Measurements from ENCODE around the gene IFFO2. TPM values are rescaled to one million over a fixed set of nuclear protein-coding genes. Genes with fewer than 3 reads are reported as not detected.

IFFO2 gene
- total RNA-seq, 1 experiment from 2014 or later, result not detected

DNA sequence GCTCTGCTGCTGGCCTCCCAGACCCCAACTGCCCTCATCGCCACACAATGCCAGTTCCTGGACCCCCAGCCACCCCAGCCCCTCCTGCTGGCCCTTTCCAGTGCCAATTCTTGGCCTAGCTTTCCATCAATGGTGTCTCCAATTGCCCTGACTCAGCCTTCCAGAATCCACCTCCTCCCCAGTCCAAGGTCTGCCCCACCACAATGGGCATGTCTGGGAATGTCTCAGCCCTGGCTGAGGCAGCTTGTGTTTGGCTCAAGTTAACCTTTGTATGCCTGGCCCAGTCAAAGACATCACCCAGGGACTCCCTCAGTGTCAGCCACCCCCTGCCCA, 70.5 kb downstream of the IFFO2 start:
- Histone ChIP-seq H3K4me3 (ENCODE audit: low read length) (no peak overlapping the region), H3K27me3 (ENCODE audit: low read length) (no peaks in the 10 kb centered on the region), H2AFZ (ENCODE audit: low read length) (no peak overlapping the region), H3K36me3 (ENCODE audit: insufficient read depth, low read length) (no peaks in the 10 kb centered on the region), H3K9me3 (ENCODE audit: low read length) (no peaks in the 10 kb centered on the region), H3K4me2 (ENCODE audit: low read depth, low read length, poor library complexity, severe bottlenecking) (no peak overlapping the region), H3K9me2 (replicated peaks; ENCODE audit: insufficient read depth, low read length) (no peaks in the 10 kb centered on the region), H3K79me2 (ENCODE audit: low read length) (no peaks in the 10 kb centered on the region), H3K4me1 (ENCODE audit: low read length) (no peaks in the 10 kb centered on the region), H3K27ac (ENCODE audit: low read length) (no peak overlapping the region), H3K9ac (ENCODE audit: low read length) (no peak overlapping the region), H4K20me1 (ENCODE audit: insufficient read depth, low read depth, low read length) (no peaks in the 10 kb centered on the region)
- DNase-seq, result no peak

GRCh38 chr1:18885311-18886002, 71.0 kb downstream of the IFFO2 start:
- no peaks in the 10 kb centered on the region for H4K20me1 ChIP-seq (ENCODE audit: insufficient read depth, low read depth, low read length)
- no peak for DNase-seq
- no peak overlapping the region for H2AFZ ChIP-seq (ENCODE audit: low read length)
- no peak overlapping the region for H3K4me3 ChIP-seq (ENCODE audit: low read length)
- no peak overlapping the region for H3K4me2 ChIP-seq (ENCODE audit: low read depth, low read length, poor library complexity, severe bottlenecking)
- no peak overlapping the region for H3K9ac ChIP-seq (ENCODE audit: low read length)
- H3K9me3 ChIP-seq (ENCODE audit: low read length), result no peaks in the 10 kb centered on the region
- no peaks in the 10 kb centered on the region for H3K36me3 ChIP-seq (ENCODE audit: insufficient read depth, low read length)
- no peaks in the 10 kb centered on the region for H3K9me2 ChIP-seq (replicated peaks; ENCODE audit: insufficient read depth, low read length)
- H3K27ac ChIP-seq (ENCODE audit: low read length), result no peak overlapping the region
- no peaks in the 10 kb centered on the region for H3K79me2 ChIP-seq (ENCODE audit: low read length)
- no peaks in the 10 kb centered on the region for H3K4me1 ChIP-seq (ENCODE audit: low read length)
- no peaks in the 10 kb centered on the region for H3K27me3 ChIP-seq (ENCODE audit: low read length)

DNA sequence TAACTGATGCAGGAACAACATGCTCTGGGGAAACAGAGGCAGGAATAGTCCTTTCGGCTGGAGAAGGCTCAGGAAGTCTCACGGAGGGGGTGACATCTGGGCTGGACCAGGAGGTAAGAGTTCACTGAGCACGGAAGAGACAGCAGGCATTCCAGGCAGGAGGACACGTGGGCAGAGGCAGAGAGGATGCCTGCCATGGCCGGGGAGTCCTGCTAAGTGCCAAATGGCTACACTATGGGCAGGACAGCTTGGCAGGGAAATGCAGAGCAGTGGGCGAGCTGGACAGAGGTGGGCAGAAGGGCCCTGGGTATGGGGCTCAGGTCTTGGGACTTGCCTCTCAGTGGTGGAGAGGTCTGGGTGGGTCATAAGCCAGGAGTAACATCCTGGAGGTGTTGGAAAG, 71.7 kb downstream of the IFFO2 start:
- Histone ChIP-seq H3K27me3 (ENCODE audit: low read length) (no peaks in the 10 kb centered on the region), H3K9me2 (replicated peaks; ENCODE audit: insufficient read depth, low read length) (no peaks in the 10 kb centered on the region), H4K20me1 (ENCODE audit: insufficient read depth, low read depth, low read length) (no peaks in the 10 kb centered on the region), H3K4me1 (ENCODE audit: low read length) (no peaks in the 10 kb centered on the region), H3K27ac (ENCODE audit: low read length) (no peak overlapping the region), H3K4me2 (ENCODE audit: low read depth, low read length, poor library complexity, severe bottlenecking) (no peak overlapping the region), H3K79me2 (ENCODE audit: low read length) (no peaks in the 10 kb centered on the region), H3K36me3 (ENCODE audit: insufficient read depth, low read length) (no peaks in the 10 kb centered on the region), H3K4me3 (ENCODE audit: low read length) (no peak overlapping the region), H3K9ac (ENCODE audit: low read length) (no peak overlapping the region), H2AFZ (ENCODE audit: low read length) (no peak overlapping the region), H3K9me3 (ENCODE audit: low read length) (no peaks in the 10 kb centered on the region)
- no peak for DNase-seq

DNA sequence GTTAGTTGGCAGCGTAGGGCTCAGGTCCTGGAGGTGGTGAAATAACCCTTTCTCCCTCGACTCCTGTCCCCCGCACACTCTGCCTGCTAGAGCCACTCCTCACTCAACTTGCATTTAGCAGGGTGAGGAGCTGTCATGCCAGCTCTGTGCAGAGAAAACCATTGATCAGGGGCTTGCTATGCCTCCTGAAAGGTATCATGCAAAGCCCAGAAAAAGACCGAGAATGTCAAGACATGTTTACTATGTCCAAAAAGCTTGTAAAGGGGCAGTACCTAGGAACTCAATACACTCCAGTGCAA, 72.1 kb downstream of the IFFO2 start:
- H3K9ac ChIP-seq (ENCODE audit: low read length), result no peak overlapping the region
- DNase-seq, result no peak
- no peak overlapping the region for H3K4me3 ChIP-seq (ENCODE audit: low read length)
- no peaks in the 10 kb centered on the region for H3K9me2 ChIP-seq (replicated peaks; ENCODE audit: insufficient read depth, low read length)
- no peak overlapping the region for H3K27ac ChIP-seq (ENCODE audit: low read length)
- no peaks in the 10 kb centered on the region for H4K20me1 ChIP-seq (ENCODE audit: insufficient read depth, low read depth, low read length)
- no peaks in the 10 kb centered on the region for H3K36me3 ChIP-seq (ENCODE audit: insufficient read depth, low read length)
- no peaks in the 10 kb centered on the region for H3K4me1 ChIP-seq (ENCODE audit: low read length)
- no peaks in the 10 kb centered on the region for H3K9me3 ChIP-seq (ENCODE audit: low read length)
- H3K4me2 ChIP-seq (ENCODE audit: low read depth, low read length, poor library complexity, severe bottlenecking), result no peak overlapping the region
- H2AFZ ChIP-seq (ENCODE audit: low read length), result no peak overlapping the region
- no peaks in the 10 kb centered on the region for H3K27me3 ChIP-seq (ENCODE audit: low read length)
- H3K79me2 ChIP-seq (ENCODE audit: low read length), result no peaks in the 10 kb centered on the region

DNA sequence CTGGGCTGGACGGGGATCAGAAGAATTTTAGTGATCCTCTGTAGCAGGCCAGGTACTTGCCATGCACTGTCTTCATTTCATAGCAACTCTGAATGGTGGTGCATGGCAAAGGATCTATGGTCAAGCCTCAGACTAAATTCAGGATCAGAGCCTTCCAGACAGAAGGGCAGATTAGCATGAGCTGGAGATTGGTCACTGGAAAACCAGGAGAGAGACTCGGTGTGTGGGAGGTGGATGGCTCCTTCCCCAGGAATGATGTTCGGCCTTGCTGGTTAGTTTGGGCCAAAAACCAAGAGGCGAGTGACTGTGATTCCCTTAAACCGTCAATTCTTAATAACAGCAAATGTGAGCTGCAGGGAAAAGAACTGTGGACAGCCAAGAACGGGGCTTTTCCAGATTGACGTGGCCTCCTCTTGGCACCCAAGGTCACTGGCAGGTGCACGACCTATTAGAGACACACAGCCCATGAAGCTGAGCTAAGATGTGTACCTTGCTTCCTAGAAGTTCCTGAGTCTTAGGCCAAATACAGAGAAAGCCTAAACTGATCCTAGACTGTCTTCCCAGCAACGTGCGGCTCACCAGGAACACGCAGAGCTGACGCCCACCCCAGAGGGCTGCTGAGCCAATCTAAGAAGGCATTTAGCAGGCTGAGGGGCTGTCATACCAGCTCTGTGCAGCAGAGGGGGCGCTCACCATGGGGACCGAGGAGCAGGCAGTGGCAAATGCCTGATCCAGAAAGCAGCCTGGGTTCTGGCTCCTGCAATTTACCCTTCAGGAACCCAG, 72.6 kb downstream of the IFFO2 start:
- H3K9me2 ChIP-seq (replicated peaks; ENCODE audit: insufficient read depth, low read length), result no peaks in the 10 kb centered on the region
- H3K9me3 ChIP-seq (ENCODE audit: low read length), result no peaks in the 10 kb centered on the region
- H3K79me2 ChIP-seq (ENCODE audit: low read length), result no peaks in the 10 kb centered on the region
- H2AFZ ChIP-seq (ENCODE audit: low read length), result no peak overlapping the region
- no peak overlapping the region for H3K4me3 ChIP-seq (ENCODE audit: low read length)
- H3K36me3 ChIP-seq (ENCODE audit: insufficient read depth, low read length), result no peaks in the 10 kb centered on the region
- no peak overlapping the region for H3K9ac ChIP-seq (ENCODE audit: low read length)
- peak; percentile 85 for DNase-seq
- H3K27ac ChIP-seq (ENCODE audit: low read length), result no peak overlapping the region
- no peaks in the 10 kb centered on the region for H3K27me3 ChIP-seq (ENCODE audit: low read length)
- H3K4me1 ChIP-seq (ENCODE audit: low read length), result no peaks in the 10 kb centered on the region
- no peak overlapping the region for H3K4me2 ChIP-seq (ENCODE audit: low read depth, low read length, poor library complexity, severe bottlenecking)
- H4K20me1 ChIP-seq (ENCODE audit: insufficient read depth, low read depth, low read length), result no peaks in the 10 kb centered on the region

DNA sequence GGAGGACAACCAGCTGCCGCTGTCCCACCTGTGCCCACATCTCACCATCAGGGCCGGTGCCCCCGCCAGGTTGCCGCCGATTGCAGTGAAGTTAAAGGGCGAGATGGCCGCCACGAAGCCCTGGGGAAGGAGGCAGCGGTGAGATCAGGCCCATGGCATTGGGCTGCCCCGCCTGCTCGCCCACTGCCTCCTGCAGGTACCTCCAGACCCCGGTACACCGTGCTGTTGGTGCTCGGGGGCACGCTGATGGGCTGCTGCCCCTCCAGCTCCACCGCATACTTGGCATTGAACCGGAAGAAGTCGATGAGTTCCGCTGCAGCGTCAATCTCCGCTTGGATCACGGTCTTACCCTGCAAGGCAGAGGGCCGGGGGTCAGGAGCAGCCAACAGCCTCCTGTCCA, 73.4 kb downstream of the IFFO2 start:
- no peak overlapping the region for H3K4me2 ChIP-seq (ENCODE audit: low read depth, low read length, poor library complexity, severe bottlenecking)
- no peaks in the 10 kb centered on the region for H3K9me3 ChIP-seq (ENCODE audit: low read length)
- no peaks in the 10 kb centered on the region for H3K9me2 ChIP-seq (replicated peaks; ENCODE audit: insufficient read depth, low read length)
- no peak overlapping the region for H3K9ac ChIP-seq (ENCODE audit: low read length)
- no peaks in the 10 kb centered on the region for H3K79me2 ChIP-seq (ENCODE audit: low read length)
- H3K4me1 ChIP-seq (ENCODE audit: low read length), result no peaks in the 10 kb centered on the region
- H2AFZ ChIP-seq (ENCODE audit: low read length), result no peak overlapping the region
- no peaks in the 10 kb centered on the region for H3K36me3 ChIP-seq (ENCODE audit: insufficient read depth, low read length)
- H4K20me1 ChIP-seq (ENCODE audit: insufficient read depth, low read depth, low read length), result no peaks in the 10 kb centered on the region
- H3K4me3 ChIP-seq (ENCODE audit: low read length), result no peak overlapping the region
- no peak for DNase-seq
- H3K27ac ChIP-seq (ENCODE audit: low read length), result no peak overlapping the region
- H3K27me3 ChIP-seq (ENCODE audit: low read length), result no peaks in the 10 kb centered on the region

DNA sequence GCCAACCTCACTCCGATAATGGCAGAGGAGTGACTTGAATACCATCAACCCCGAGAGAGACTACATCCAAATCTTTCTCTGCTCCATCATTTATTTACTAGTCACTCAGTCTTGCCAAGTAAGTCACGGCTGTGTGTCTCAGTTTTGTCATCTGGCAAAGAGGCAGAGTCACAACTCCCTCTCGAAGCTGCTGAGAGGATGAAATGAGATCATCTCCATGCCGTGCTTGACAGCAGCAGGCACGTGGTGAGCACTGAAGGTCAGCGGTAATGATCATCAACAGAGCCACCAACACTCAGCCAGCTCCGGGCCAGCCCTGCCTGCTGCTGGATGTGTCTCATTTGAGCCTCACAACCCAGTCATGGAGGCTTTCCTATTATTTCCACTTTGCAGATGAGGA, 74.0 kb downstream of the IFFO2 start:
- H2AFZ ChIP-seq (ENCODE audit: low read length), result no peak overlapping the region

GRCh38 chr1:18881642-18882431, 74.6 kb downstream of the IFFO2 start:
- DNase-seq, result no peak
- H3K9ac ChIP-seq (ENCODE audit: low read length), result no peak overlapping the region

More for the DNA sequence above, 74.0 kb downstream of the IFFO2 start:
- H3K36me3 ChIP-seq (ENCODE audit: insufficient read depth, low read length), result no peaks in the 10 kb centered on the region
- no peaks in the 10 kb centered on the region for H3K27me3 ChIP-seq (ENCODE audit: low read length)
- H3K9ac ChIP-seq (ENCODE audit: low read length), result no peak overlapping the region
- H3K27ac ChIP-seq (ENCODE audit: low read length), result no peak overlapping the region
- H3K4me1 ChIP-seq (ENCODE audit: low read length), result no peaks in the 10 kb centered on the region
- no peak overlapping the region for H3K4me2 ChIP-seq (ENCODE audit: low read depth, low read length, poor library complexity, severe bottlenecking)
- H4K20me1 ChIP-seq (ENCODE audit: insufficient read depth, low read depth, low read length), result no peaks in the 10 kb centered on the region
- H3K9me2 ChIP-seq (replicated peaks; ENCODE audit: insufficient read depth, low read length), result no peaks in the 10 kb centered on the region
- DNase-seq, result no peak
- H3K9me3 ChIP-seq (ENCODE audit: low read length), result no peaks in the 10 kb centered on the region
- no peaks in the 10 kb centered on the region for H3K79me2 ChIP-seq (ENCODE audit: low read length)
- no peak overlapping the region for H3K4me3 ChIP-seq (ENCODE audit: low read length)

More at GRCh38 chr1:18881642-18882431, 74.6 kb downstream of the IFFO2 start:
- H3K27me3 ChIP-seq (ENCODE audit: low read length), result no peaks in the 10 kb centered on the region
- no peaks in the 10 kb centered on the region for H3K79me2 ChIP-seq (ENCODE audit: low read length)
- no peak overlapping the region for H3K4me2 ChIP-seq (ENCODE audit: low read depth, low read length, poor library complexity, severe bottlenecking)
- no peak overlapping the region for H3K4me3 ChIP-seq (ENCODE audit: low read length)
- H3K4me1 ChIP-seq (ENCODE audit: low read length), result no peaks in the 10 kb centered on the region
- no peaks in the 10 kb centered on the region for H3K36me3 ChIP-seq (ENCODE audit: insufficient read depth, low read length)
- no peak overlapping the region for H2AFZ ChIP-seq (ENCODE audit: low read length)
- no peaks in the 10 kb centered on the region for H4K20me1 ChIP-seq (ENCODE audit: insufficient read depth, low read depth, low read length)
- no peak overlapping the region for H3K27ac ChIP-seq (ENCODE audit: low read length)
- H3K9me3 ChIP-seq (ENCODE audit: low read length), result no peaks in the 10 kb centered on the region
- no peaks in the 10 kb centered on the region for H3K9me2 ChIP-seq (replicated peaks; ENCODE audit: insufficient read depth, low read length)

Measured in Karpas-422 (cell line).